ENCODE measurements around the gene SETD6.

DNA sequence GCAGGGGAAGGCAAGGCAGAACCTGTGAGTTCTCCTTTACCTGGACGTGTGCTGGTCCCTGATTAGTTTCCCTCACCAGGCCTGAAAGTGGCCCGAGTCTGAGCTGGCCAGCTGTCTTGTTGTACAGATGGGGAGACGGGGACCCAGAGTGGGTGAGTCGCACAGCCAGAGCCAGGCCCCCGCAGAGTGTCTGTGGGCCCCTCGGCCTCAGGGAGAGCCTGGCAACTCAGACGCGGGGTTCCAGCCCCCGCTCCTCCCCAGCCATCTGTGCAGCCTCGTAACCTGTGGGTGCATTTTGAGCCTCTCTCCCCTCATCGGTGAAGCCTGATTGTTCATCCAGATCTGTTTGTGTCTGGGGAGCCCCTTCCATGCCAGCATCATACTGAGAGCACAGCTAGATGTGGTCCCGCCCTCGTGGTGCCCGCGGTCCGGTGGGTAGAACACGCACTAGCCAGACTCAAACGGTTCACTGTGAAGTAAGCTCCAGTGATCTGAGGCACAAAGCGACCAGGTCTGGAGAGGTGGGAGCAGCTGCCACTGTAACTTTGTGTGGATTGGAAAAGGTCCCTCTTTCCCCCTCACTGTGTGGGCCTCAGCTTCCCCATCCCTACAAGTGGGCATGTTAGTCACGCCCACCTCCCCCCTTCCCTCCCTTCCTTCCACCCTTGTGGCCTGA, 21.4 kb upstream of the SETD6 start:
- TF ChIP-seq, protein P1, sequence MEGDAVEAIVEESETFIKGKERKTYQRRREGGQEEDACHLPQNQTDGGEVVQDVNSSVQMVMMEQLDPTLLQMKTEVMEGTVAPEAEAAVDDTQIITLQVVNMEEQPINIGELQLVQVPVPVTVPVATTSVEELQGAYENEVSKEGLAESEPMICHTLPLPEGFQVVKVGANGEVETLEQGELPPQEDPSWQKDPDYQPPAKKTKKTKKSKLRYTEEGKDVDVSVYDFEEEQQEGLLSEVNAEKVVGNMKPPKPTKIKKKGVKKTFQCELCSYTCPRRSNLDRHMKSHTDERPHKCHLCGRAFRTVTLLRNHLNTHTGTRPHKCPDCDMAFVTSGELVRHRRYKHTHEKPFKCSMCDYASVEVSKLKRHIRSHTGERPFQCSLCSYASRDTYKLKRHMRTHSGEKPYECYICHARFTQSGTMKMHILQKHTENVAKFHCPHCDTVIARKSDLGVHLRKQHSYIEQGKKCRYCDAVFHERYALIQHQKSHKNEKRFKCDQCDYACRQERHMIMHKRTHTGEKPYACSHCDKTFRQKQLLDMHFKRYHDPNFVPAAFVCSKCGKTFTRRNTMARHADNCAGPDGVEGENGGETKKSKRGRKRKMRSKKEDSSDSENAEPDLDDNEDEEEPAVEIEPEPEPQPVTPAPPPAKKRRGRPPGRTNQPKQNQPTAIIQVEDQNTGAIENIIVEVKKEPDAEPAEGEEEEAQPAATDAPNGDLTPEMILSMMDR (IDR thresholded peaks at IDR 0.05): no peak
- TF ChIP-seq, protein P2, sequence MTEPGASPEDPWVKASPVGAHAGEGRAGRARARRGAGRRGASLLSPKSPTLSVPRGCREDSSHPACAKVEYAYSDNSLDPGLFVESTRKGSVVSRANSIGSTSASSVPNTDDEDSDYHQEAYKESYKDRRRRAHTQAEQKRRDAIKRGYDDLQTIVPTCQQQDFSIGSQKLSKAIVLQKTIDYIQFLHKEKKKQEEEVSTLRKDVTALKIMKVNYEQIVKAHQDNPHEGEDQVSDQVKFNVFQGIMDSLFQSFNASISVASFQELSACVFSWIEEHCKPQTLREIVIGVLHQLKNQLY (CRISPR knock-in tag; IDR thresholded peaks at IDR 0.05): no peak
- TF ChIP-seq, protein P3, sequence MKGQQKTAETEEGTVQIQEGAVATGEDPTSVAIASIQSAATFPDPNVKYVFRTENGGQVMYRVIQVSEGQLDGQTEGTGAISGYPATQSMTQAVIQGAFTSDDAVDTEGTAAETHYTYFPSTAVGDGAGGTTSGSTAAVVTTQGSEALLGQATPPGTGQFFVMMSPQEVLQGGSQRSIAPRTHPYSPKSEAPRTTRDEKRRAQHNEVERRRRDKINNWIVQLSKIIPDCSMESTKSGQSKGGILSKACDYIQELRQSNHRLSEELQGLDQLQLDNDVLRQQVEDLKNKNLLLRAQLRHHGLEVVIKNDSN (CRISPR knock-in tag; IDR thresholded peaks at IDR 0.05): no peak
- no peak for TF ChIP-seq FOXP1 (CRISPR knock-in tag; IDR thresholded peaks at IDR 0.05; ENCODE audit: borderline replicate concordance)
- TF ChIP-seq ZNF138 (CRISPR knock-in tag; conservative IDR thresholded peaks at IDR 0.05): no peak
- TF ChIP-seq, protein P4, sequence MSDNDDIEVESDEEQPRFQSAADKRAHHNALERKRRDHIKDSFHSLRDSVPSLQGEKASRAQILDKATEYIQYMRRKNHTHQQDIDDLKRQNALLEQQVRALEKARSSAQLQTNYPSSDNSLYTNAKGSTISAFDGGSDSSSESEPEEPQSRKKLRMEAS (CRISPR knock-in tag; IDR thresholded peaks at IDR 0.05): no peak
- TF ChIP-seq, protein P5, sequence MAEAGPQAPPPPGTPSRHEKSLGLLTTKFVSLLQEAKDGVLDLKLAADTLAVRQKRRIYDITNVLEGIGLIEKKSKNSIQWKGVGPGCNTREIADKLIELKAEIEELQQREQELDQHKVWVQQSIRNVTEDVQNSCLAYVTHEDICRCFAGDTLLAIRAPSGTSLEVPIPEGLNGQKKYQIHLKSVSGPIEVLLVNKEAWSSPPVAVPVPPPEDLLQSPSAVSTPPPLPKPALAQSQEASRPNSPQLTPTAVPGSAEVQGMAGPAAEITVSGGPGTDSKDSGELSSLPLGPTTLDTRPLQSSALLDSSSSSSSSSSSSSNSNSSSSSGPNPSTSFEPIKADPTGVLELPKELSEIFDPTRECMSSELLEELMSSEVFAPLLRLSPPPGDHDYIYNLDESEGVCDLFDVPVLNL (CRISPR knock-in tag; IDR thresholded peaks at IDR 0.05; ENCODE audit: borderline replicate concordance, low read depth): no peak
- TF ChIP-seq, protein P6, sequence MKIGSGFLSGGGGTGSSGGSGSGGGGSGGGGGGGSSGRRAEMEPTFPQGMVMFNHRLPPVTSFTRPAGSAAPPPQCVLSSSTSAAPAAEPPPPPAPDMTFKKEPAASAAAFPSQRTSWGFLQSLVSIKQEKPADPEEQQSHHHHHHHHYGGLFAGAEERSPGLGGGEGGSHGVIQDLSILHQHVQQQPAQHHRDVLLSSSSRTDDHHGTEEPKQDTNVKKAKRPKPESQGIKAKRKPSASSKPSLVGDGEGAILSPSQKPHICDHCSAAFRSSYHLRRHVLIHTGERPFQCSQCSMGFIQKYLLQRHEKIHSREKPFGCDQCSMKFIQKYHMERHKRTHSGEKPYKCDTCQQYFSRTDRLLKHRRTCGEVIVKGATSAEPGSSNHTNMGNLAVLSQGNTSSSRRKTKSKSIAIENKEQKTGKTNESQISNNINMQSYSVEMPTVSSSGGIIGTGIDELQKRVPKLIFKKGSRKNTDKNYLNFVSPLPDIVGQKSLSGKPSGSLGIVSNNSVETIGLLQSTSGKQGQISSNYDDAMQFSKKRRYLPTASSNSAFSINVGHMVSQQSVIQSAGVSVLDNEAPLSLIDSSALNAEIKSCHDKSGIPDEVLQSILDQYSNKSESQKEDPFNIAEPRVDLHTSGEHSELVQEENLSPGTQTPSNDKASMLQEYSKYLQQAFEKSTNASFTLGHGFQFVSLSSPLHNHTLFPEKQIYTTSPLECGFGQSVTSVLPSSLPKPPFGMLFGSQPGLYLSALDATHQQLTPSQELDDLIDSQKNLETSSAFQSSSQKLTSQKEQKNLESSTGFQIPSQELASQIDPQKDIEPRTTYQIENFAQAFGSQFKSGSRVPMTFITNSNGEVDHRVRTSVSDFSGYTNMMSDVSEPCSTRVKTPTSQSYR (CRISPR knock-in tag; IDR thresholded peaks at IDR 0.05): no peak
- no peak for TF ChIP-seq IRF2 (CRISPR knock-in tag; IDR thresholded peaks at IDR 0.05; ENCODE audit: borderline replicate concordance, low read depth)
- TF ChIP-seq, protein P7, sequence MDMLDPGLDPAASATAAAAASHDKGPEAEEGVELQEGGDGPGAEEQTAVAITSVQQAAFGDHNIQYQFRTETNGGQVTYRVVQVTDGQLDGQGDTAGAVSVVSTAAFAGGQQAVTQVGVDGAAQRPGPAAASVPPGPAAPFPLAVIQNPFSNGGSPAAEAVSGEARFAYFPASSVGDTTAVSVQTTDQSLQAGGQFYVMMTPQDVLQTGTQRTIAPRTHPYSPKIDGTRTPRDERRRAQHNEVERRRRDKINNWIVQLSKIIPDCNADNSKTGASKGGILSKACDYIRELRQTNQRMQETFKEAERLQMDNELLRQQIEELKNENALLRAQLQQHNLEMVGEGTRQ (CRISPR knock-in tag; IDR thresholded peaks at IDR 0.05): no peak
- TF ChIP-seq, protein P8, sequence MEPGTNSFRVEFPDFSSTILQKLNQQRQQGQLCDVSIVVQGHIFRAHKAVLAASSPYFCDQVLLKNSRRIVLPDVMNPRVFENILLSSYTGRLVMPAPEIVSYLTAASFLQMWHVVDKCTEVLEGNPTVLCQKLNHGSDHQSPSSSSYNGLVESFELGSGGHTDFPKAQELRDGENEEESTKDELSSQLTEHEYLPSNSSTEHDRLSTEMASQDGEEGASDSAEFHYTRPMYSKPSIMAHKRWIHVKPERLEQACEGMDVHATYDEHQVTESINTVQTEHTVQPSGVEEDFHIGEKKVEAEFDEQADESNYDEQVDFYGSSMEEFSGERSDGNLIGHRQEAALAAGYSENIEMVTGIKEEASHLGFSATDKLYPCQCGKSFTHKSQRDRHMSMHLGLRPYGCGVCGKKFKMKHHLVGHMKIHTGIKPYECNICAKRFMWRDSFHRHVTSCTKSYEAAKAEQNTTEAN (CRISPR knock-in tag; IDR thresholded peaks at IDR 0.05): no peak

Measured in WTC11 (cell line).